HEK293 (cell line): ENCODE measurements around the gene THPO.

Experiments used
- CTCF ChIA-PET: fragments of 350-600 bp; formaldehyde crosslinking; extraction: SDS; loops from one replicate; lab custom pipeline; 2021; ENCODE audit warnings: antibody characterized with exemption; lab: Yijun Ruan, JAX
- POLR2A ChIA-PET: fragments of 300-600 bp; formaldehyde crosslinking; extraction: SDS; loops from one replicate; lab custom pipeline; 2020; ENCODE audit warnings: antibody characterized with exemption, inconsistent platforms; lab: Yijun Ruan, JAX
- H3K27ac ChIP-seq: fragments of 200-500 bp; sonication (Bioruptor generic); 2 replicates; pipeline ENCODE4 v1.5.1; 2014; ENCODE audit warnings: low read depth, low read length, control low read depth, inconsistent platforms; ENCODE audit errors: extremely low read depth
- H3K36me3 ChIP-seq, 2 experiments: fragments of 200-500 bp in 1 of 2; sonication (Bioruptor generic) in 1 of 2; 1 replicate in 1 of 2; 2 replicates in 1 of 2; pipeline ENCODE4 v1.5.1; 2014 to 2017; ENCODE audit warnings: inconsistent platforms in 2 of 2, low read length in 2 of 2; ENCODE audit not compliant: control insufficient read depth in 2 of 2, insufficient read depth in 1 of 2
- H3K4me1 ChIP-seq: fragments of 200-500 bp; sonication (Bioruptor generic); 2 replicates; pipeline ENCODE4 v1.5.1; 2014; ENCODE audit warnings: mild to moderate bottlenecking, low read length, inconsistent platforms; ENCODE audit not compliant: control insufficient read depth, insufficient read depth
- H3K4me3 ChIP-seq: 2 replicates; pipeline ENCODE4 v1.5.1; 2011; ENCODE audit warnings: low read depth, mild to moderate bottlenecking, control low read depth, low read length, moderate library complexity
- H3K9me3 ChIP-seq: fragments of 200-500 bp; sonication (Bioruptor generic); 2 replicates; pipeline ENCODE4 v1.5.1; 2014; ENCODE audit warnings: low read depth, low read length, inconsistent platforms; ENCODE audit not compliant: control insufficient read depth, insufficient read depth
- GLIS2 ChIP-seq: fragments of 450-650 bp; formaldehyde crosslinking; IDR thresholded peaks from 2 replicates; pipeline ENCODE4 v1.5.1; 2016; ENCODE audit warnings: missing biosample characterization, missing genetic modification characterization
- OSR2 ChIP-seq: fragments of 450-650 bp; formaldehyde crosslinking; IDR thresholded peaks from 2 replicates; pipeline ENCODE4 v1.5.1; 2016; ENCODE audit warnings: missing biosample characterization, missing genetic modification characterization
- REPIN1 ChIP-seq: fragments of 450-650 bp; formaldehyde crosslinking; IDR thresholded peaks from 2 replicates; pipeline ENCODE4 v1.5.1; 2017; ENCODE audit warnings: missing biosample characterization, missing genetic modification characterization, low read depth
- TCF7L2 ChIP-seq: IDR thresholded peaks from 2 replicates; pipeline ENCODE4 v1.6.1; 2011; ENCODE audit warnings: low read depth, mild to moderate bottlenecking, inconsistent platforms, low read length, moderate library complexity, borderline replicate concordance
- TRIM28 ChIP-seq: IDR thresholded peaks from 2 replicates; pipeline ENCODE4 v1.6.1; 2011; ENCODE audit warnings: low read length, control low read depth, borderline replicate concordance
- ZBTB1 ChIP-seq: fragments of 450-650 bp; formaldehyde crosslinking; IDR thresholded peaks from 2 replicates; pipeline ENCODE4 v1.5.1; 2016; ENCODE audit warnings: missing biosample characterization, missing genetic modification characterization
- ZBTB21 ChIP-seq: fragments of 450-650 bp; formaldehyde crosslinking; IDR thresholded peaks from 2 replicates; pipeline ENCODE4 v1.5.1; 2017; ENCODE audit warnings: missing biosample characterization, missing genetic modification characterization
- ZFP69B ChIP-seq: fragments of 450-650 bp; formaldehyde crosslinking; IDR thresholded peaks from 2 replicates; pipeline ENCODE4 v1.5.1; 2016; ENCODE audit warnings: missing biosample characterization, missing genetic modification characterization
- ZIC2 ChIP-seq: fragments of 450-650 bp; formaldehyde crosslinking; IDR thresholded peaks from 2 replicates; pipeline ENCODE4 v1.5.1; 2016; ENCODE audit warnings: missing biosample characterization, missing genetic modification characterization
- ZNF132 ChIP-seq: fragments of 450-650 bp; formaldehyde crosslinking; IDR thresholded peaks from 2 replicates; pipeline ENCODE4 v1.5.1; 2017; ENCODE audit warnings: missing biosample characterization, missing genetic modification characterization, borderline replicate concordance
- ZNF155 ChIP-seq: fragments of 450-650 bp; formaldehyde crosslinking; IDR thresholded peaks from 2 replicates; pipeline ENCODE4 v1.5.1; 2016; ENCODE audit warnings: missing biosample characterization, missing genetic modification characterization
- ZNF169 ChIP-seq: fragments of 450-650 bp; formaldehyde crosslinking; IDR thresholded peaks from 2 replicates; pipeline ENCODE4 v1.5.1; 2016; ENCODE audit warnings: missing biosample characterization, missing genetic modification characterization
- ZNF184 ChIP-seq: fragments of 450-650 bp; IDR thresholded peaks from 2 replicates; pipeline ENCODE4 v1.5.1; 2018; ENCODE audit warnings: missing biosample characterization, mild to moderate bottlenecking, missing genetic modification characterization
- ZNF211 ChIP-seq: fragments of 450-650 bp; formaldehyde crosslinking; IDR thresholded peaks from 2 replicates; pipeline ENCODE4 v1.5.1; 2016; ENCODE audit warnings: low read depth, missing biosample characterization, missing genetic modification characterization
- ZNF350 ChIP-seq: fragments of 450-650 bp; formaldehyde crosslinking; IDR thresholded peaks from 2 replicates; pipeline ENCODE4 v1.5.0; 2017; ENCODE audit warnings: missing biosample characterization, mild to moderate bottlenecking, missing genetic modification characterization
- ZNF366 ChIP-seq: fragments of 450-650 bp; formaldehyde crosslinking; conservative IDR thresholded peaks from 2 replicates; pipeline ENCODE4 v1.5.1; 2016; ENCODE audit warnings: missing biosample characterization, missing genetic modification characterization
- ZNF423 ChIP-seq: fragments of 450-650 bp; formaldehyde crosslinking; IDR thresholded peaks from 2 replicates; pipeline ENCODE4 v1.5.1; 2016; ENCODE audit warnings: missing biosample characterization, missing genetic modification characterization
- ZNF501 ChIP-seq: fragments of 450-650 bp; formaldehyde crosslinking; IDR thresholded peaks from 2 replicates; pipeline ENCODE4 v1.5.1; 2016; ENCODE audit warnings: missing biosample characterization, missing genetic modification characterization
- ZNF544 ChIP-seq: fragments of 450-650 bp; formaldehyde crosslinking; IDR thresholded peaks from 2 replicates; pipeline ENCODE4 v1.5.0; 2017; ENCODE audit warnings: missing biosample characterization, missing genetic modification characterization
- ZNF548 ChIP-seq: fragments of 450-650 bp; formaldehyde crosslinking; IDR thresholded peaks from 2 replicates; pipeline ENCODE4 v1.5.1; 2016; ENCODE audit warnings: missing biosample characterization, missing genetic modification characterization
- ZNF561 ChIP-seq: fragments of 450-650 bp; IDR thresholded peaks from 2 replicates; pipeline ENCODE4 v1.5.1; 2018; ENCODE audit warnings: missing biosample characterization, missing genetic modification characterization, borderline replicate concordance
- ZNF610 ChIP-seq: fragments of 450-650 bp; formaldehyde crosslinking; IDR thresholded peaks from 2 replicates; pipeline ENCODE4 v1.5.1; 2016; ENCODE audit warnings: missing biosample characterization, missing genetic modification characterization, borderline replicate concordance
- ZNF76 ChIP-seq: fragments of 450-650 bp; formaldehyde crosslinking; IDR thresholded peaks from 2 replicates; pipeline ENCODE4; 2016; ENCODE audit warnings: low read depth, missing biosample characterization, missing genetic modification characterization, borderline replicate concordance
- ZNF830 ChIP-seq: fragments of 450-650 bp; IDR thresholded peaks from 2 replicates; pipeline ENCODE4 v1.5.0; 2018; ENCODE audit warnings: missing biosample characterization, missing genetic modification characterization, low read depth, mild to moderate bottlenecking, moderate library complexity
- ZXDB ChIP-seq: fragments of 450-650 bp; formaldehyde crosslinking; IDR thresholded peaks from 2 replicates; pipeline ENCODE4 v1.5.1; 2016; ENCODE audit warnings: missing biosample characterization, missing genetic modification characterization
- TF ChIP-seq, protein P1 (sequence below): fragments of 450-650 bp; formaldehyde crosslinking; IDR thresholded peaks from 2 replicates; pipeline ENCODE4 v1.5.1; 2016; ENCODE audit warnings: missing biosample characterization, missing genetic modification characterization, low read depth
- TF ChIP-seq, protein P2 (sequence below): fragments of 450-650 bp; formaldehyde crosslinking; IDR thresholded peaks from 2 replicates; pipeline ENCODE4 v1.5.1; 2016; ENCODE audit warnings: missing biosample characterization, missing genetic modification characterization
- TF ChIP-seq, protein P3 (sequence below): fragments of 450-650 bp; formaldehyde crosslinking; IDR thresholded peaks from 2 replicates; pipeline ENCODE4 v1.5.1; 2016; ENCODE audit warnings: missing biosample characterization, missing genetic modification characterization
- TF ChIP-seq, protein P4 (sequence below): fragments of 450-650 bp; formaldehyde crosslinking; IDR thresholded peaks from 2 replicates; pipeline ENCODE4 v1.5.1; 2017; ENCODE audit warnings: missing biosample characterization, mild to moderate bottlenecking, missing genetic modification characterization, moderate library complexity
- TF ChIP-seq, protein P5 (sequence below): fragments of 450-650 bp; formaldehyde crosslinking; IDR thresholded peaks from 2 replicates; pipeline ENCODE4 v1.5.1; 2016; ENCODE audit warnings: missing biosample characterization, missing genetic modification characterization

The THPO gene

DNA sequence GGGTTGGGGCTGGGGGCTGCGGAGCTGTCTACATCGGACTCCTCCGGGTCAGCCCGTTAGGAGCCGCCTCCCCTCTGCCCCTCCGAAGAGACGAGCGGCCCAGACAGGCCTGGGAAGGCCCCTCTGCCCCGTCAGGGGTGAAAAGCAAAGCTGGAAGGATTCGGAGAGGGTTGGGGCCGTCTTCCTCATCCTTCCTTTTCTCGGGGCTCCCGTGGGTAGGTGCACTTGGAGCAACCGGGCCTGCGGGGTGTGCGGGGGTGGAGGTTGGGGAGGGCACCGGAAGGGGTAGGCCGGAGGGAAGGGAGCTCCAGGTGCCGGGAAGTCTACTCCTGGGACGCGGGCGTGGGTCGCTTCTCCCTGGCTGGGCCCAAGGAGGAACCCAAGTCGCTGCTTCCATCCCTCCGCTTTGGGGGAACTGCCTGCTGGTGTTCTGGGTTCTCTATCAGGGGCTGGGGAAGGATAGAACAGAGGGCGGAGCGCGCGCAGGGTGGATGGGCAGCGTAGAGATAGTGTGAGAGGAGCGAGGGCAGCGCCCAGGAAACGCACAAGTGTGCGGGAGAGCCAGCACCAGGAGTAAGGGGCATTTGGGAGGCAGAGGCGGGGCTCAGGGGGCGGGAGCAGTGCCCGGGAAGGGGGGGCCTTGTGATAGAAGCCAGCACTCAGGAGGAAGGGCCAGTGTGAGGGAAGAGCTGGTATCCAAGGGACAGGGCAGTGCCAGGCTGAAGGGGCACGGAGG lies 15.9 kb downstream of the THPO start (continued):
- TF ChIP-seq ZNF610 (tag by site-specific recombination) (no peak), OSR2 (tag by site-specific recombination) (no peak), ZNF830 (tag by site-specific recombination) (no peak), ZNF548 (tag by site-specific recombination) (no peak), ZNF501 (tag by site-specific recombination) (no peak), TCF7L2 (no peak), ZNF366 (tag by site-specific recombination) (peak; percentile 84), ZNF132 (tag by site-specific recombination) (no peak), ZNF211 (tag by site-specific recombination) (no peak)
- TF ChIP-seq, protein P1, sequence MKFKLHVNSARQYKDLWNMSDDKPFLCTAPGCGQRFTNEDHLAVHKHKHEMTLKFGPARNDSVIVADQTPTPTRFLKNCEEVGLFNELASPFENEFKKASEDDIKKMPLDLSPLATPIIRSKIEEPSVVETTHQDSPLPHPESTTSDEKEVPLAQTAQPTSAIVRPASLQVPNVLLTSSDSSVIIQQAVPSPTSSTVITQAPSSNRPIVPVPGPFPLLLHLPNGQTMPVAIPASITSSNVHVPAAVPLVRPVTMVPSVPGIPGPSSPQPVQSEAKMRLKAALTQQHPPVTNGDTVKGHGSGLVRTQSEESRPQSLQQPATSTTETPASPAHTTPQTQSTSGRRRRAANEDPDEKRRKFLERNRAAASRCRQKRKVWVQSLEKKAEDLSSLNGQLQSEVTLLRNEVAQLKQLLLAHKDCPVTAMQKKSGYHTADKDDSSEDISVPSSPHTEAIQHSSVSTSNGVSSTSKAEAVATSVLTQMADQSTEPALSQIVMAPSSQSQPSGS, result no peak
- TF ChIP-seq, protein P2, sequence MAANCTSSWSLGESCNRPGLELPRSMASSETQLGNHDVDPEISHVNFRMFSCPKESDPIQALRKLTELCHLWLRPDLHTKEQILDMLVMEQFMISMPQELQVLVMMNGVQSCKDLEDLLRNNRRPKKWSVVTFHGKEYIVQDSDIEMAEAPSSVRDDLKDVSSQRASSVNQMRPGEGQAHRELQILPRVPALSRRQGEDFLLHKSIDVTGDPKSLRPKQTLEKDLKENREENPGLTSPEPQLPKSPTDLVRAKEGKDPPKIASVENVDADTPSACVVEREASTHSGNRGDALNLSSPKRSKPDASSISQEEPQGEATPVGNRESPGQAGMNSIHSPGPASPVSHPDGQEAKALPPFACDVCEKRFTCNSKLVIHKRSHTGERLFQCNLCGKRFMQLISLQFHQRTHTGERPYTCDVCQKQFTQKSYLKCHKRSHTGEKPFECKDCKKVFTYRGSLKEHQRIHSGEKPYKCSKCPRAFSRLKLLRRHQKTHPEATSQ (tag by site-specific recombination), result no peak

DNA sequence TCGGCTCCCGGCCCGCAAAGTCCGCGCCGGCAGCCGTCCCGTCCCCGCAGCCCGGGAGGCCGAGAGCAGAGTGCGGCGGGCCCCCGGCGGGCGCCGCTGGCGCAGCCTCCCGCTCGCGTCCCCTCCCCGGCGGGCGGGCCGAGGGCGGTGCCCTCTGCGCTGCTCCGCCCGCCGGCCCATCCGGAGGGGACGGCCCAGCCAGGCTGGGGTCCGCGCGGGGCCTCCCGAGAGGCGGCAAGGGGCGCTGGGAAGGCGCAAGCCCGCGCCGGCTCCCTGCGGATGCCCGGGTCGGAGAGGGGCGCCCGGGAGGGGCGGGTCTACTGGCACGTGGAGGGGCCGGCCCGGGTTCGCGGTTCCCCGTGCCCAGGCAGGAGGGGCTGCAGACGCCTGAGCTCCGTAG lies 16.5 kb downstream of the THPO start, which contains the start of the genes CLCN2 and POLR2H:
Gene CLCN2, minus strand, starts transcription at position 74 of the 400 bp plus-strand sequence. CDS start 126 bp downstream, outside the sequence.
Gene POLR2H, plus strand, starts transcription at position 179 of the 400 bp plus-strand sequence. CDS start 1,783 bp downstream, outside the sequence.
- Histone ChIP-seq H3K4me3 (peak within 1 kb of the TSS; percentile 84), H3K27ac (peak within 1 kb of the TSS; percentile 88), H3K36me3 (peaks cover 3 to 44% of the 10 kb centered on the region in 2 experiments; a peak in 2 of 3 replicates), H3K4me1 (no peaks in the 10 kb centered on the region), H3K9me3 (no peaks in the 10 kb centered on the region)
- ChIA-PET POLR2A (interaction anchor here (1.0 to 2.7 kb wide), 5 partner anchors 8 to 41 kb away, joined by 3 to 9 read pairs (median 3); no protein-coding TSS in a partner anchor), CTCF (interaction anchor here (1.0 to 3.3 kb wide), 2 partner anchors 10 to 15 kb away, joined by 4 to 13 read pairs; no protein-coding TSS in a partner anchor)
- TF ChIP-seq ZNF76 (tag by site-specific recombination), result no peak
- peak; percentile 86 for TF ChIP-seq ZXDB (tag by site-specific recombination)
- TF ChIP-seq, protein P3, sequence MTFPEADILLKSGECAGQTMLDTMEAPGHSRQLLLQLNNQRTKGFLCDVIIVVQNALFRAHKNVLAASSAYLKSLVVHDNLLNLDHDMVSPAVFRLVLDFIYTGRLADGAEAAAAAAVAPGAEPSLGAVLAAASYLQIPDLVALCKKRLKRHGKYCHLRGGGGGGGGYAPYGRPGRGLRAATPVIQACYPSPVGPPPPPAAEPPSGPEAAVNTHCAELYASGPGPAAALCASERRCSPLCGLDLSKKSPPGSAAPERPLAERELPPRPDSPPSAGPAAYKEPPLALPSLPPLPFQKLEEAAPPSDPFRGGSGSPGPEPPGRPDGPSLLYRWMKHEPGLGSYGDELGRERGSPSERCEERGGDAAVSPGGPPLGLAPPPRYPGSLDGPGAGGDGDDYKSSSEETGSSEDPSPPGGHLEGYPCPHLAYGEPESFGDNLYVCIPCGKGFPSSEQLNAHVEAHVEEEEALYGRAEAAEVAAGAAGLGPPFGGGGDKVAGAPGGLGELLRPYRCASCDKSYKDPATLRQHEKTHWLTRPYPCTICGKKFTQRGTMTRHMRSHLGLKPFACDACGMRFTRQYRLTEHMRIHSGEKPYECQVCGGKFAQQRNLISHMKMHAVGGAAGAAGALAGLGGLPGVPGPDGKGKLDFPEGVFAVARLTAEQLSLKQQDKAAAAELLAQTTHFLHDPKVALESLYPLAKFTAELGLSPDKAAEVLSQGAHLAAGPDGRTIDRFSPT, result no peak
- TF ChIP-seq ZNF423, result no peak
- TF ChIP-seq ZNF155 (tag by site-specific recombination), result no peak
- TF ChIP-seq ZBTB1 (tag by site-specific recombination), result no peak
- TF ChIP-seq ZNF561 (tag by site-specific recombination), result 0 out of 2 replicates have a peak, but pooled peaks have one; percentile 41
- no peak for TF ChIP-seq ZNF184
- no peak for TF ChIP-seq ZNF169 (tag by site-specific recombination)
- TF ChIP-seq, protein P4, sequence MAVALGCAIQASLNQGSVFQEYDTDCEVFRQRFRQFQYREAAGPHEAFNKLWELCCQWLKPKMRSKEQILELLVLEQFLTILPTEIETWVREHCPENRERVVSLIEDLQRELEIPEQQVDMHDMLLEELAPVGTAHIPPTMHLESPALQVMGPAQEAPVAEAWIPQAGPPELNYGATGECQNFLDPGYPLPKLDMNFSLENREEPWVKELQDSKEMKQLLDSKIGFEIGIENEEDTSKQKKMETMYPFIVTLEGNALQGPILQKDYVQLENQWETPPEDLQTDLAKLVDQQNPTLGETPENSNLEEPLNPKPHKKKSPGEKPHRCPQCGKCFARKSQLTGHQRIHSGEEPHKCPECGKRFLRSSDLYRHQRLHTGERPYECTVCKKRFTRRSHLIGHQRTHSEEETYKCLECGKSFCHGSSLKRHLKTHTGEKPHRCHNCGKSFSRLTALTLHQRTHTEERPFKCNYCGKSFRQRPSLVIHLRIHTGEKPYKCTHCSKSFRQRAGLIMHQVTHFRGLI (tag by site-specific recombination), result peak; percentile 56; the same call in 1 of the 2 replicates
- TF ChIP-seq ZFP69B (tag by site-specific recombination), result no peak
- peak; percentile 40; the same call in 1 of the 2 replicates for TF ChIP-seq GLIS2 (tag by site-specific recombination)
- no peak for TF ChIP-seq ZNF350 (tag by site-specific recombination)
- no peak for TF ChIP-seq TRIM28
- no peak for TF ChIP-seq ZNF548 (tag by site-specific recombination)
- TF ChIP-seq ZBTB21, result no peak
- no peak for TF ChIP-seq ZIC2 (tag by site-specific recombination)
- no peak for TF ChIP-seq ZNF544 (tag by site-specific recombination)
- TF ChIP-seq, protein P5, sequence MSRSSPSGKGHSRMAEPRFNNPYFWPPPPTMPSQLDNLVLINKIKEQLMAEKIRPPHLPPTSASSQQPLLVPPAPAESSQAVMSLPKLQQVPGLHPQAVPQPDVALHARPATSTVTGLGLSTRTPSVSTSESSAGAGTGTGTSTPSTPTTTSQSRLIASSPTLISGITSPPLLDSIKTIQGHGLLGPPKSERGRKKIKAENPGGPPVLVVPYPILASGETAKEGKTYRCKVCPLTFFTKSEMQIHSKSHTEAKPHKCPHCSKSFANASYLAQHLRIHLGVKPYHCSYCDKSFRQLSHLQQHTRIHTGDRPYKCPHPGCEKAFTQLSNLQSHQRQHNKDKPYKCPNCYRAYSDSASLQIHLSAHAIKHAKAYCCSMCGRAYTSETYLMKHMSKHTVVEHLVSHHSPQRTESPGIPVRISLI (tag by site-specific recombination), result no peak
- TF ChIP-seq ZNF501 (tag by site-specific recombination), result no peak
- no peak for TF ChIP-seq REPIN1
